ENCODE data around the gene PCGF5.

DNA sequence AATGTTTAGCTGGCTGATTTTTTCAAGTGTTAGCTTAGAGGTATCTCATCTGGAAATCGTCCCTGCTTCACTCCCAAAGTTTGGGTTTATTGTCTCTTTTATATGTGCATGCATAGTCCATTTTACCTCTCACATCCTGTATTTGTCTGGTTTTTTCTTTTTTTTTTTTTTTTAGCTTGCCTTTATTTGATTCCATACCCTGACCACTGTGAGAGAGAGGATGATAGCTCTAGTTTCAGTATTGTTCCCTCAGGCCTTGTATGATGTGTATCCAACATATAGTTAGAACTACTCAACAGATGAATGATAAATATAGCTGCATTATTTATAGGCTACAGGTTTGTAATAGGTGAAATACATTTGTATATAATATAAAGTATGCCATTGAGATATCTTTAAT, 29.9 kb downstream of the PCGF5 start:
- TF ChIP-seq, protein P1, sequence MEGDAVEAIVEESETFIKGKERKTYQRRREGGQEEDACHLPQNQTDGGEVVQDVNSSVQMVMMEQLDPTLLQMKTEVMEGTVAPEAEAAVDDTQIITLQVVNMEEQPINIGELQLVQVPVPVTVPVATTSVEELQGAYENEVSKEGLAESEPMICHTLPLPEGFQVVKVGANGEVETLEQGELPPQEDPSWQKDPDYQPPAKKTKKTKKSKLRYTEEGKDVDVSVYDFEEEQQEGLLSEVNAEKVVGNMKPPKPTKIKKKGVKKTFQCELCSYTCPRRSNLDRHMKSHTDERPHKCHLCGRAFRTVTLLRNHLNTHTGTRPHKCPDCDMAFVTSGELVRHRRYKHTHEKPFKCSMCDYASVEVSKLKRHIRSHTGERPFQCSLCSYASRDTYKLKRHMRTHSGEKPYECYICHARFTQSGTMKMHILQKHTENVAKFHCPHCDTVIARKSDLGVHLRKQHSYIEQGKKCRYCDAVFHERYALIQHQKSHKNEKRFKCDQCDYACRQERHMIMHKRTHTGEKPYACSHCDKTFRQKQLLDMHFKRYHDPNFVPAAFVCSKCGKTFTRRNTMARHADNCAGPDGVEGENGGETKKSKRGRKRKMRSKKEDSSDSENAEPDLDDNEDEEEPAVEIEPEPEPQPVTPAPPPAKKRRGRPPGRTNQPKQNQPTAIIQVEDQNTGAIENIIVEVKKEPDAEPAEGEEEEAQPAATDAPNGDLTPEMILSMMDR (IDR thresholded peaks at IDR 0.05), result no peak
- TF ChIP-seq EP300 (IDR thresholded peaks at IDR 0.05), result no peak
- no peak for TF ChIP-seq POLR2AphosphoS5 (IDR thresholded peaks at IDR 0.05)
